AG04450 (cell line): ENCODE data around the gene SEC16A. TPM values are rescaled to one million over a fixed set of nuclear protein-coding genes. Genes with fewer than 3 reads are reported as not detected.

ENCODE experiments used
- CTCF ChIA-PET: fragments of 300-600, 350-600 bp; formaldehyde crosslinking; extraction: SDS; loops from one replicate; lab custom pipeline; 2022; ENCODE audit warnings: antibody characterized with exemption, inconsistent platforms; lab: Charles Lee
- POLR2A ChIA-PET: fragments of 350-600 bp; formaldehyde crosslinking; extraction: SDS; loops from one replicate; lab custom pipeline; 2021; ENCODE audit warnings: antibody characterized with exemption, inconsistent platforms; lab: Yijun Ruan, JAX
- DNase-seq: peaks from one replicate; pipeline ENCODE4 v3.0.0-alpha.2; 2011; ENCODE audit warnings: low read depth, low spot score
- H3K27ac ChIP-seq: one replicate; pipeline ENCODE4 v1.5.1; 2012; ENCODE audit warnings: low read depth, low read length, control low read depth
- H3K27me3 ChIP-seq: one replicate; pipeline ENCODE4 v1.6.0; 2012; ENCODE audit warnings: low read length; ENCODE audit not compliant: control insufficient read depth, insufficient read depth
- H3K4me3 ChIP-seq: 2 replicates; pipeline ENCODE4 v1.5.1; 2011; ENCODE audit warnings: mild to moderate bottlenecking, low read depth, low read length, control low read depth
- H3K9me3 ChIP-seq: 2 replicates; pipeline ENCODE4 v1.5.1; 2012; ENCODE audit warnings: low read length; ENCODE audit not compliant: control insufficient read depth, insufficient read depth
- polyA plus RNA-seq: library from polyadenylated mRNA; depleted of rRNA; stranded (reverse); fragments of >200 nt; gene quantifications from 2 replicates; pipeline ENCODE4 v1.2.3, GENCODE V29; 2011
- TF ChIP-seq, protein P1 (sequence below): IDR thresholded peaks from 2 replicates; pipeline ENCODE4 v1.5.1; 2011; ENCODE audit warnings: low read depth, low read length, control low read depth, inconsistent platforms

The SEC16A gene
- polyA plus RNA-seq, 1 experiment, result 23.2 TPM

DNA sequence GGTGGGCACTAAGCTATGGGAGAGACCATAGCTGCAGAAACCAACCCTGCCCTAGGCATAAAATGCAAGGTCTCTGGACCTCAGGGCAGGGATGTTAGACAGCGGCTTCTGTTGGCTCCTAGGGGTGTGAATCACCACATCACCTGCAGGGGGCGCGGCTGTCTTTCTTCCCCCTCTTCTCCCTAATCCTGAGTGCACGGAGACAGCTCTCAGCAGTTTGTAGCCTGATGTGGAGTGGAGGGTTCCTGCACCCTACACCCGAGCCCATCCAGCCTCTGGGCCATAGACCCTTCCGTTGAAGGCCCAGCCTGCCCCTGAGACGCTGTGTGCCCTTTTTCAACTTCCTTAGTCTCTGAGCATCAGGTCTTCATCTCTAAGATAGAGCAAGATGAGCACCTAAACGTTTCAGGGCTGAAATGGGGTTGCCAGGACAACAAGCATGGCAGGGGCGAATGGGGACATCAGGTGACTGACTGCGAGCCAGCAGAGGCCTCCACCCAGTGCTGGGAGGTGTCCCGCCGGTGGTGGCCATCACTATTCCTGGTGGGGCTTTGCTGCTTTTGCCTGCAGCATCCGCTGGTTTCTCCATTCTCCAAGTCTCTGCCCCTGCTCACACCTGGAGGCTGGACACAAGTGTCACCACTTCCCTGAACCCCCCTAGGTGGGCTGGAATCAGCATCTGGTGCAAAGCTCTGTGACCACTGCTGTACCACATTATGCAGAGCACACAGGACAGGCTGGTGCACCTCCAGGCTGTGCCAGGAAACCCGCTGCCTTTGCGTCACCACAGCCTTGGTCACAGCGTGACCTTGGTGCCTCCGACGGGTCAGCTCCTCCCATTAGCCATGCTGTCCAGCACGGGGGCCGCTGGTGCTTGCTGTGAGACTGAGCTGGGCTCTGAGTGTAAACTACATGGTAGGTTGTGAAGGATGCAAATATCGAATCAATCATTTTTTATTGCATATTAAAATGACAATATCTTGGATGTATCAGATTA lies 2.5 kb upstream of the SEC16A start:
- ChIA-PET CTCF (interaction anchor here (0.7 to 8.2 kb wide), 10 partner anchors 57 to 243 kb away, joined by 3 to 183 read pairs (median 5); no protein-coding TSS in a partner anchor), POLR2A (interaction anchor here (0.5 to 0.6 kb wide), 2 partner anchors 39 to 144 kb away, joined by 3 read pairs; no protein-coding TSS in a partner anchor)
- Histone ChIP-seq H3K27me3 (peaks cover 16% of the 10 kb centered on the region), H3K4me3 (no peak overlapping the region), H3K27ac (no peak overlapping the region), H3K9me3 (no peaks in the 10 kb centered on the region; the same call in 1 of the 2 replicates)
- DNase-seq, result peak; percentile 53
- TF ChIP-seq, protein P1, sequence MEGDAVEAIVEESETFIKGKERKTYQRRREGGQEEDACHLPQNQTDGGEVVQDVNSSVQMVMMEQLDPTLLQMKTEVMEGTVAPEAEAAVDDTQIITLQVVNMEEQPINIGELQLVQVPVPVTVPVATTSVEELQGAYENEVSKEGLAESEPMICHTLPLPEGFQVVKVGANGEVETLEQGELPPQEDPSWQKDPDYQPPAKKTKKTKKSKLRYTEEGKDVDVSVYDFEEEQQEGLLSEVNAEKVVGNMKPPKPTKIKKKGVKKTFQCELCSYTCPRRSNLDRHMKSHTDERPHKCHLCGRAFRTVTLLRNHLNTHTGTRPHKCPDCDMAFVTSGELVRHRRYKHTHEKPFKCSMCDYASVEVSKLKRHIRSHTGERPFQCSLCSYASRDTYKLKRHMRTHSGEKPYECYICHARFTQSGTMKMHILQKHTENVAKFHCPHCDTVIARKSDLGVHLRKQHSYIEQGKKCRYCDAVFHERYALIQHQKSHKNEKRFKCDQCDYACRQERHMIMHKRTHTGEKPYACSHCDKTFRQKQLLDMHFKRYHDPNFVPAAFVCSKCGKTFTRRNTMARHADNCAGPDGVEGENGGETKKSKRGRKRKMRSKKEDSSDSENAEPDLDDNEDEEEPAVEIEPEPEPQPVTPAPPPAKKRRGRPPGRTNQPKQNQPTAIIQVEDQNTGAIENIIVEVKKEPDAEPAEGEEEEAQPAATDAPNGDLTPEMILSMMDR, result peak; percentile 89

DNA sequence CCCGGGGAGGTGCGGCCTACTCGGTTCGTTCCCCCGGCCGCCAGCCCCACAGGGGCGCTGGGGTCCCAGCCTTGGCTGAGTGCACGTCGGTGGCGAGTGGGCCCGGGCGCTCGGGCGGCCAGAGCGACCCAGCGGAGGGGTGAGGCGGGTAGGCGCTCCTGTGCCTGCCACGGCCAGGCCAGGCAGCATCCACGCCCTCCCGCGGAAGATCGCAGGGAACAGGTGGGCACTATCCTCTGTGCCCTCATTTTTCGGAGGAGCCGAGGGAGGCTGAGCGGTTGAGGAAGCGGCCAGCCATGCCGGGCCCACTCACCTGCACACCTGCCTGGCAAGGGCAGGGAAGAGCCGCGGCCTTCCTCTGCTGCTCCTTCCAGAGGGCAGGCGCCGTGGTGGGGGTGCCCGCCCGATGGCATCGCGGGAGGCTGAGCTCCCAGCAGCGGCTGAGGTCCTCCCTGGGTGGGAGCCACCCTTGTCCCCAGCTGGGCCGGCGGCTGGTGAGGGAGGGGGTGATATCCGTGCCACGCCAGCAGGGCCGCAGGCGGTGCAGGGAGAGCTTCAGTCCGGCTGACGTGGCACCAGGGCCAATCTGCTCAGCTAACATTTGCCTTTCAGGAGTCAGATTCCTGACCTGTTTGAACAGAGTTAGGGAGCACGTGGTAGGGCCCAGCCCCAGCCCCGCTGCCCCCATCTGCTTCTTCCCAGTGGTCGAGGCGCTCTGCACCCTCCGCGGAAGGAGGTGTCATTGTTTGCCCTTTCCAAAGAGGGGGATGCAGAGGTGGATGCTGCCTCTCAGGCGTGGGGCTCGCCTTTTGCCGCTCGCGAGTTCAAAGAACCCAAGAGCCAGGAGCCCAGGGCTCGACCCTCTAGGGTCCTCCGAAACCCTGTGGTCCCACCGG lies 1.6 kb upstream of the SEC16A start:
- Histone ChIP-seq H3K4me3 (peak overlapping the region; percentile 73), H3K9me3 (no peaks in the 10 kb centered on the region; the same call in 1 of the 2 replicates), H3K27ac (no peak overlapping the region), H3K27me3 (peaks cover 16% of the 10 kb centered on the region)
- TF ChIP-seq, protein P1, result no peak
- DNase-seq, result no peak
- POLR2A ChIA-PET, result interaction anchor here (0.6 to 1.1 kb wide), 4 partner anchors 10 to 382 kb away, joined by 3 to 7 read pairs (median 4); no protein-coding TSS in a partner anchor
- CTCF ChIA-PET, result interaction anchor here (1.0 to 8.2 kb wide), 7 partner anchors 142 to 244 kb away, joined by 3 to 183 read pairs (median 27); no protein-coding TSS in a partner anchor

DNA sequence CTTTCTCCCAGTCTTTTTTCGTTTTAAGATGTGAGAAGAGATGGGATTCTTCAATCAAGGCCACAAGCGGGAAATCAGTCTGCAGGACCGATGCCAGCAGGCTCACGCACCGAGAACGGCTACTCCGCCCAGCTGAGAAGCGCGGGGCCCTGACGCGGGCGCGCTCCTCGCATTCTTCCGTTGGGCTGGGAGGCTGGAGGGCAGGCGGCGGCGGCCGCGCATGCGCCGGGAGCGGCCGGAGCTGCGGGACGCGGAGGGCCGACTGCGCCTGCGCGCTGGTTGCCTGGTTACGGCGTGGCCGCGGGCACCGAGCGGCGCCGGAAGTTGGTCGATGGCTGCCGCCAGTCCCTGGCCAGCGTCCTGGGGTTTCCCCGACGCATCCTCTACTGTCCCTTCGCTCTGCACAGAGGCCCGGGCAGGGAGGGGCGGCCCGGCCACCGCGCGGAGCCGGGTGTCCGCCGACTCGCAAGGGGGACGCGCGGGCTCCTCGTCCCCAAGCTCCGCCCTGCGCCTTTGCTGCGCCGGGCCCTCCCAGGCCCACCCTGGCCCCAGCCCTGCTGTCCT lies 831 bp upstream of the SEC16A start:
- ChIA-PET POLR2A (interaction anchor here (0.6 to 1.1 kb wide), 5 partner anchors 10 to 381 kb away, joined by 3 to 7 read pairs (median 3); no protein-coding TSS in a partner anchor), CTCF (interaction anchor here (1.8 to 6.7 kb wide), 4 partner anchors 148 to 188 kb away, joined by 5 to 73 read pairs (median 41); no protein-coding TSS in a partner anchor)
- peak; percentile 51 for DNase-seq
- no peaks in the 10 kb centered on the region; the same call in 1 of the 2 replicates for H3K9me3 ChIP-seq
- peak overlapping the region; percentile 99 for H3K27ac ChIP-seq
- peak overlapping the region; percentile 73 for H3K4me3 ChIP-seq
- TF ChIP-seq, protein P1, result no peak
- H3K27me3 ChIP-seq, result peaks cover 16% of the 10 kb centered on the region

DNA sequence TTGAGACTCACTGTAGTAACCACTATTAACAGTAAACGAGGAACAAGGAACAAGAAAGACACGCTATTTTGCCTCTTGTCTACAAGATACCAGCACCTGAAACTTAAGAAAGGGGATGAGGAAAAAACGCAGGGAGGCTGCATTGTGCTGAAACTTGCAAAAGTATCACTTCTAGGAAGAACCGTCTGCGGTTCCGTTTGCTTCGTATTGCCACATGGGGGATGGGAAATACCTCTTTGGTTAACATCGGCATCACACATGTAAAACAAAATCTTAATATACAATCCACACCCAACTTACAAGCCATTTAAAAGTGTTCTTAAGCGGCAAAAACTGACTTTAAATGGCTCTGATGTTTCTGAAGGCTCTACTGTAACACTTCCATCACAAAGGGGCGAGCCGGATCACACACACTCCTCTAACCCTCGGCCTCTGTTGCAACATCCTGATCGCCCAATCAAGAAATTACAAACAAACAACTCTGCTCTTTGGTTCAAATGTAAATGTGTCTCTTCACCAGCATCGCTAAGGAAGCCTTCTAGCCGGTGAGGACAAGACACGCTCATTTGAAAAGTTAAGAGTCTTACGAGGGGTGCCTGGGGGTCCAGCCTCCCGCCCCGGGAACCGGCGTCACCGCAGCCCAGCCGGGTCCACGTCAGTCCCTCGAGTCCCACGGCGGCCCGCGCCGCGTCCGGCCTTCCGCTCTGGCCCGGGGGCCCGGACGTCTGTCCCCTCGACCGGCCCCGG lies 621 bp downstream of the SEC16A start:
- Histone ChIP-seq H3K27me3 (peaks cover 8% of the 10 kb centered on the region), H3K27ac (peak overlapping the region; percentile 87), H3K9me3 (no peaks in the 10 kb centered on the region; the same call in 1 of the 2 replicates), H3K4me3 (peak overlapping the region; percentile 84)
- CTCF ChIA-PET, result no interaction called here
- POLR2A ChIA-PET, result no interaction called here
- TF ChIP-seq, protein P1, result no peak
- no peak for DNase-seq
